Breast epithelium (tissue), 3 donors: Measurements from ENCODE around the gene ENO3.

Experiments
- CTCF ChIP-seq, 3 donors: fragments of 450-650 bp; IDR thresholded peaks; one replicate each; pipeline ENCODE4 v1.5.1; 2016 to 2017; ENCODE audit warnings: antibody characterized with exemption in 3 of 3, mild to moderate bottlenecking in 3 of 3, moderate library complexity in 3 of 3
- POLR2A ChIP-seq: fragments of 450-650 bp; IDR thresholded peaks from one replicate; pipeline ENCODE4 v1.6.1; 2016; ENCODE audit warnings: antibody characterized with exemption, mild to moderate bottlenecking, moderate library complexity
- POLR2AphosphoS5 ChIP-seq, 3 donors: sonication (generic); formaldehyde crosslinking; IDR thresholded peaks; one replicate each; pipeline ENCODE4 v1.6.1; 2017; ENCODE audit warnings: antibody characterized with exemption in 3 of 3

- no peak for TF ChIP-seq CTCF (IDR thresholded peaks at IDR 0.05)
- TF ChIP-seq POLR2A, result no peak
- no peak for TF ChIP-seq POLR2AphosphoS5 (IDR thresholded peaks at IDR 0.05)
These were observed 36.9 kb upstream of the ENO3 start for GRCh38 chr17:4913994-4914393.
